Neural progenitor cell (in vitro differentiated cells): Measurements from ENCODE around the gene ETV1. TPM values are rescaled to one million over a fixed set of nuclear protein-coding genes. Genes with fewer than 3 reads are reported as not detected.

Source experiments
- DNase-seq: peaks from one replicate; pipeline ENCODE4 v3.0.0-alpha.2; 2016; ENCODE audit warnings: low spot score
- H2AFZ ChIP-seq: fragments of 200-600 bp; sonication (generic); replicated peaks from 2 replicates; pipeline ENCODE4 v1.6.1; 2016; ENCODE audit warnings: antibody characterized with exemption
- H3F3A ChIP-seq: fragments of 200-600 bp; sonication (generic); 2 replicates; pipeline ENCODE4 v1.6.1; 2016; ENCODE audit warnings: antibody characterized with exemption, low read depth
- H3K27ac ChIP-seq: fragments of 200-600 bp; sonication (generic); 2 replicates; pipeline ENCODE4 v1.5.1; 2016; ENCODE audit warnings: mild to moderate bottlenecking
- H3K27me3 ChIP-seq: fragments of 200-600 bp; sonication (generic); 2 replicates; pipeline ENCODE4 v1.6.1; 2016; ENCODE audit warnings: mild to moderate bottlenecking, moderate library complexity
- H3K36me3 ChIP-seq: fragments of 200-600 bp; sonication (generic); 2 replicates; pipeline ENCODE4 v1.5.1; 2016
- H3K4me1 ChIP-seq: fragments of 200-600 bp; sonication (generic); 2 replicates; pipeline ENCODE4 v1.6.1; 2016; ENCODE audit warnings: mixed run types
- H3K4me2 ChIP-seq: fragments of 200-600 bp; sonication (generic); 2 replicates; pipeline ENCODE4 v1.6.1; 2016
- H3K4me3 ChIP-seq: fragments of 200-600 bp; sonication (generic); 2 replicates; pipeline ENCODE4 v1.5.1; 2016
- H3K79me2 ChIP-seq: fragments of 200-600 bp; sonication (generic); 2 replicates; pipeline ENCODE4 v1.6.1; 2016; ENCODE audit warnings: low read depth
- H3K9ac ChIP-seq: fragments of 200-600 bp; sonication (generic); 2 replicates; pipeline ENCODE4 v1.6.1; 2016
- H3K9me3 ChIP-seq: fragments of 200-600 bp; sonication (generic); 2 replicates; pipeline ENCODE4 v1.5.1; 2016; ENCODE audit warnings: low read depth
- H4K20me1 ChIP-seq: fragments of 200-600 bp; sonication (generic); 2 replicates; pipeline ENCODE4 v1.6.1; 2016; ENCODE audit warnings: low read depth
- H3K27ac Mint-ChIP-seq: 3 replicates; pipeline ENCODE4 v1.8.0; 2021; ENCODE audit warnings: mixed read lengths
- H3K27me3 Mint-ChIP-seq: 2 replicates; pipeline ENCODE4 v1.8.0; 2022; ENCODE audit warnings: low read depth, mild to moderate bottlenecking, inconsistent platforms, moderate library complexity, mixed read lengths; ENCODE audit not compliant: insufficient read depth
- H3K36me3 Mint-ChIP-seq: 3 replicates; pipeline ENCODE4 v1.8.0; 2021; ENCODE audit warnings: mixed read lengths
- H3K4me1 Mint-ChIP-seq: 3 replicates; pipeline ENCODE4 v1.8.0; 2021; ENCODE audit warnings: mixed read lengths
- H3K4me3 Mint-ChIP-seq: 3 replicates; pipeline ENCODE4 v1.8.0; 2021; ENCODE audit warnings: mild to moderate bottlenecking, moderate library complexity, mixed read lengths
- H3K9me3 Mint-ChIP-seq: 3 replicates; pipeline ENCODE4 v1.8.0; 2020; ENCODE audit warnings: mixed read lengths
- CTCF ChIP-seq: fragments of 200-600 bp; sonication (generic); IDR thresholded peaks from 2 replicates; pipeline ENCODE4 v1.5.1; 2017; ENCODE audit warnings: antibody characterized with exemption, mild to moderate bottlenecking
- EZH2 ChIP-seq: fragments of 200-600 bp; sonication (generic); IDR thresholded peaks from 2 replicates; pipeline ENCODE4 v1.6.1; 2017; ENCODE audit warnings: antibody characterized with exemption, mild to moderate bottlenecking, moderate library complexity
- EZH2phosphoT487 ChIP-seq: fragments of 200-600 bp; sonication (generic); IDR thresholded peaks from 2 replicates; pipeline ENCODE4 v1.6.1; 2017; ENCODE audit warnings: antibody characterized with exemption
- total RNA-seq: library from RNA; depleted of rRNA; stranded (reverse); fragments of >200 nt; gene quantifications from 2 replicates; pipeline ENCODE4 v1.2.3, GENCODE V29; 2015; ENCODE audit warnings: low replicate concordance

Gene ETV1
- total RNA-seq, 1 donor from 2014 or later, result 36.8 TPM

GRCh38 chr7:13915891-13916290, 73.6 kb downstream of the ETV1 start:
- Histone ChIP-seq H3K27ac (no peak overlapping the region), H3F3A (peaks cover 22% of the 10 kb centered on the region), H3K79me2 (no peaks in the 10 kb centered on the region), H4K20me1 (no peaks in the 10 kb centered on the region), H2AFZ (no peak overlapping the region), H3K27me3 (no peaks in the 10 kb centered on the region), H3K4me2 (no peak overlapping the region), H3K9me3 (no peaks in the 10 kb centered on the region), H3K36me3 (no peaks in the 10 kb centered on the region), H3K4me1 (peaks cover 12% of the 10 kb centered on the region), H3K4me3 (no peak overlapping the region), H3K9ac (no peak overlapping the region)
- no peak overlapping the region for H3K4me3 Mint-ChIP-seq
- H3K27ac Mint-ChIP-seq, result no peak overlapping the region
- H3K36me3 Mint-ChIP-seq, result peaks cover 13% of the 10 kb centered on the region
- H3K9me3 Mint-ChIP-seq, result peaks cover 2% of the 10 kb centered on the region
- DNase-seq, result no peak
- no peak for TF ChIP-seq EZH2
- no peak for TF ChIP-seq EZH2phosphoT487
- TF ChIP-seq CTCF, result no peak
- no peaks in the 10 kb centered on the region for H3K27me3 Mint-ChIP-seq
- peaks cover 40% of the 10 kb centered on the region for H3K4me1 Mint-ChIP-seq

GRCh38 chr7:13912715-13913278, 76.7 kb downstream of the ETV1 start:
- Mint-ChIP-seq H3K27me3 (no peaks in the 10 kb centered on the region), H3K4me1 (peaks cover 45% of the 10 kb centered on the region), H3K27ac (no peak overlapping the region), H3K36me3 (peaks cover 11% of the 10 kb centered on the region), H3K4me3 (no peak overlapping the region), H3K9me3 (no peaks in the 10 kb centered on the region)
- no peak overlapping the region for H3K27ac ChIP-seq
- H3K9ac ChIP-seq, result no peak overlapping the region
- H4K20me1 ChIP-seq, result no peaks in the 10 kb centered on the region
- TF ChIP-seq EZH2phosphoT487, result no peak
- no peak overlapping the region for H3K4me2 ChIP-seq
- no peak overlapping the region for H3K4me3 ChIP-seq
- no peaks in the 10 kb centered on the region for H3K27me3 ChIP-seq
- no peak for DNase-seq
- H3K4me1 ChIP-seq, result peaks cover 18% of the 10 kb centered on the region
- H3K36me3 ChIP-seq, result peaks cover 10% of the 10 kb centered on the region
- H3F3A ChIP-seq, result peaks cover 28% of the 10 kb centered on the region
- no peaks in the 10 kb centered on the region for H3K9me3 ChIP-seq
- H2AFZ ChIP-seq, result no peak overlapping the region
- H3K79me2 ChIP-seq, result no peaks in the 10 kb centered on the region

- no peaks in the 10 kb centered on the region for H3K27me3 Mint-ChIP-seq
Measured at GRCh38 chr7:13911909-13912308, 77.6 kb downstream of the ETV1 start.

More at GRCh38 chr7:13911909-13912308, 77.6 kb downstream of the ETV1 start:
- no peak overlapping the region for H3K4me2 ChIP-seq
- no peaks in the 10 kb centered on the region for H3K9me3 ChIP-seq
- H3K27me3 ChIP-seq, result no peaks in the 10 kb centered on the region
- H3K4me1 Mint-ChIP-seq, result peaks cover 49% of the 10 kb centered on the region
- no peak for DNase-seq
- no peak overlapping the region for H3K27ac Mint-ChIP-seq
- H3K4me1 ChIP-seq, result peaks cover 21% of the 10 kb centered on the region
- H3K27ac ChIP-seq, result no peak overlapping the region
- H3K36me3 Mint-ChIP-seq, result peaks cover 17% of the 10 kb centered on the region
- H3K4me3 Mint-ChIP-seq, result no peak overlapping the region
- H3F3A ChIP-seq, result peaks cover 28% of the 10 kb centered on the region
- no peak overlapping the region for H2AFZ ChIP-seq
- H3K9me3 Mint-ChIP-seq, result no peaks in the 10 kb centered on the region
- H3K36me3 ChIP-seq, result peaks cover 14% of the 10 kb centered on the region
- H3K4me3 ChIP-seq, result no peak overlapping the region
- H4K20me1 ChIP-seq, result no peaks in the 10 kb centered on the region
- H3K9ac ChIP-seq, result no peak overlapping the region
- no peak for TF ChIP-seq EZH2phosphoT487
- TF ChIP-seq EZH2, result no peak
- TF ChIP-seq CTCF, result no peak
- no peaks in the 10 kb centered on the region for H3K79me2 ChIP-seq
